Karpas-422 (cell line): ENCODE results near the gene NOP56. TPM values are rescaled to one million over a fixed set of nuclear protein-coding genes. Genes with fewer than 3 reads are reported as not detected.

Experiments used
- DNase-seq: peaks from one replicate; pipeline ENCODE4 v3.0.0-alpha.2; 2015
- H2AFZ ChIP-seq: fragments of 200-600 bp; sonication (generic); 2 replicates; pipeline ENCODE4 v1.6.1; 2014; ENCODE audit warnings: antibody characterized with exemption, low read length, mixed read lengths
- H3K27ac ChIP-seq: fragments of 200-600 bp; sonication (generic); 2 replicates; pipeline ENCODE4 v1.5.1; 2014; ENCODE audit warnings: mild to moderate bottlenecking, low read length, moderate library complexity
- H3K27me3 ChIP-seq: fragments of 200-600 bp; sonication (generic); 2 replicates; pipeline ENCODE4 v1.6.1; 2014; ENCODE audit warnings: low read length, mixed read lengths
- H3K36me3 ChIP-seq: fragments of 200-600 bp; sonication (generic); 2 replicates; pipeline ENCODE4 v1.6.1; 2014; ENCODE audit warnings: low read length, mixed read lengths; ENCODE audit not compliant: insufficient read depth
- H3K4me1 ChIP-seq: fragments of 200-600 bp; sonication (generic); 2 replicates; pipeline ENCODE4 v1.6.1; 2014; ENCODE audit warnings: mild to moderate bottlenecking, low read length, mixed read lengths
- H3K4me2 ChIP-seq: fragments of 200-600 bp; sonication (generic); 2 replicates; pipeline ENCODE4 v1.6.1; 2014; ENCODE audit warnings: low read length, low read depth, mild to moderate bottlenecking; ENCODE audit not compliant: poor library complexity, severe bottlenecking
- H3K4me3 ChIP-seq: fragments of 200-600 bp; sonication (generic); 2 replicates; pipeline ENCODE4 v1.5.1; 2014; ENCODE audit warnings: mild to moderate bottlenecking, antibody characterized with exemption, low read length, mixed read lengths
- H3K79me2 ChIP-seq: fragments of 200-600 bp; sonication (generic); 2 replicates; pipeline ENCODE4 v1.6.1; 2014; ENCODE audit warnings: mild to moderate bottlenecking, low read length, mixed read lengths
- H3K9ac ChIP-seq: fragments of 200-600 bp; sonication (generic); 2 replicates; pipeline ENCODE4 v1.6.0; 2014; ENCODE audit warnings: low read length
- H3K9me2 ChIP-seq: fragments of 200-600 bp; sonication (generic), shearing (Covaris generic); replicated peaks from 2 replicates; pipeline ENCODE4 v1.6.0; 2014; ENCODE audit warnings: mild to moderate bottlenecking, low read length, moderate library complexity; ENCODE audit not compliant: insufficient read depth
- H3K9me3 ChIP-seq: fragments of 300-700, 200-600 bp; sonication (generic); 2 replicates; pipeline ENCODE4 v1.6.1; 2014; ENCODE audit warnings: low read length, mixed read lengths
- H4K20me1 ChIP-seq: fragments of 200-600 bp; sonication (generic); 2 replicates; pipeline ENCODE4 v1.6.1; 2014; ENCODE audit warnings: mild to moderate bottlenecking, antibody characterized with exemption, low read length, low read depth; ENCODE audit not compliant: insufficient read depth
- small RNA-seq: library from RNA; depleted of rRNA; stranded (forward); fragments of <200 nt; gene quantifications from one replicate; pipeline ENCODE3, GENCODE V24; 2014
- total RNA-seq: library from RNA; depleted of rRNA; stranded (reverse); fragments of >200 nt; shearing (Covaris generic); gene quantifications from 2 replicates; pipeline ENCODE4 v1.2.3, GENCODE V29; 2014; ENCODE audit warnings: low replicate concordance; rRNA removed

Gene NOP56
- total RNA-seq, 1 experiment from 2014 or later, result 192 TPM

GRCh38 chr20:2705931-2706645, 53.7 kb downstream of the NOP56 start:
- no peak for DNase-seq
- no peak overlapping the region for H3K9ac ChIP-seq
- no peak overlapping the region for H3K4me3 ChIP-seq
- H3K4me2 ChIP-seq, result no peak overlapping the region
- H3K27ac ChIP-seq, result no peak overlapping the region
- H4K20me1 ChIP-seq, result no peaks in the 10 kb centered on the region
- H3K79me2 ChIP-seq, result no peaks in the 10 kb centered on the region
- H3K4me1 ChIP-seq, result peaks cover under 1% of the 10 kb centered on the region; the same call in 1 of the 2 replicates
- no peaks in the 10 kb centered on the region for H3K27me3 ChIP-seq
- H3K36me3 ChIP-seq, result no peaks in the 10 kb centered on the region
- H2AFZ ChIP-seq, result no peak overlapping the region
- H3K9me3 ChIP-seq, result no peaks in the 10 kb centered on the region
- no peaks in the 10 kb centered on the region for H3K9me2 ChIP-seq

DNA sequence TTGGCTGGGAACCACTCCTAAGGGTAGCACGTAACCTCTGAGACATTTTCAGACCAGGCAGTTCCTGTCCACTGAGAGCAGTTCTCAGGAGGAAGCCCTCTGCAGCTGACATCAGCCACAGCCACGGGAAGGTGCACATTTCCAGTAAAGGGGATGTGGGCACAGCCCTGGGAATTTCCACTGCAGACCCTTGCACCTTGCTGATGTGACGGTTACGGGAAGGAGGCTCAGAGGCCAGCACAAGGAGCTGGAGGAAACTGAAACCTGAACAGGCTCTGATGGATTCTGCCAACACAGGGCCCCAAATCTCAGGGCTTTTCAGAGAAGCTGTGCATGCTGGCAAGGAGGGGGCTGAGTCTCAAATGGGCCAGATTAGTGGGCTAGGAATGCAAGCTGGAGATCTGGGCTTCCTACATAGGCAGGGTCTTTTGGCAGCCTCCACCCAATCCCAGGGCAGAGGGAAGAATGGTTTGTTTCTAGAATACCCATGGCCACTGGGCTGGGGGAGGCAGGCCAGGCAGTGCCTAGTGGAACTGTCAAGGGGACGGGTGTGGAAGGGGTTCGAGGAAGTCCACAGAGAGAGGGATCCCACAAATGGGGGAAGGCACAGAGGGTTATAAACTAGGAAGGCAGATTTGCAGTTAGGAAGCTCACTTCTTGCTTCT, 54.4 kb downstream of the NOP56 start:
- H3K4me3 ChIP-seq, result no peak overlapping the region
- no peaks in the 10 kb centered on the region for H4K20me1 ChIP-seq
- no peaks in the 10 kb centered on the region for H3K9me2 ChIP-seq
- no peaks in the 10 kb centered on the region for H3K4me1 ChIP-seq
- no peaks in the 10 kb centered on the region for H3K79me2 ChIP-seq
- H3K36me3 ChIP-seq, result no peaks in the 10 kb centered on the region
- no peak overlapping the region for H3K4me2 ChIP-seq
- no peak overlapping the region for H3K9ac ChIP-seq
- H3K27ac ChIP-seq, result no peak overlapping the region
- no peak for DNase-seq
- H3K27me3 ChIP-seq, result no peaks in the 10 kb centered on the region
- no peak overlapping the region for H2AFZ ChIP-seq
- no peaks in the 10 kb centered on the region for H3K9me3 ChIP-seq

DNA sequence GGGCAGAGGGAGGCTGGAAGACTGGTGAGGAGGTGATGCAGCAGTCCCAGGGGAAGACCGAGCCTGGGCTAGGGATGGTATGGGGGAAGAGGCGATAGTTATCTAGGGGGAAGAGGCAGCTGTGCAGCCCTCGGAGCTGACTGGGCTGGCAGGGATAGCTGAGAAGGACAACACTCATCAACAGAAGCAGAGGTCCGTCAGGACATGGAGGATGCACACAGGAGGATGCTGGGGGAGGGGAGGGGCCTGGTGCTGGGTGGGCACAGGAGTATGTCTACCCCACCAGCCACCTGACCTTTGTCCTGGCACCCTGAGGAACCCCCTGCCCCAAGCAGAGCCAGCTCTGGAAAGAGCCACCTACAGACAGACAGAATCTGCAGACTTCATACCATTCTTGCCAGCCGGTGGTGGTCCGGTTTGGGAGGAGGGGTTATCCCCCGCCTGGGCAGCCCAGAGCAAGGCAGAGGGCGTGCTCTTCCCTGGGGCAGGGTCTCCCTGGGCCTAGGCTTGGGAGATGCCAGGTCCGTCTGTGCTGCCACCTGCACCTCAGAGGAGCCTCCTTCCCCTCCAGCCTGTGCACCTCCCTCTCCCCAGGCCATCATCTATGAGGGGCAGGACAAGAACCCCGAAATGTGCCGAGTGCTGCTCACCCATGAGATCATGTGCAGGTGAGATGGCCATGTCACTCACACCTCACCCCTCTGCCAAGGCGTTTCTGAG, 55.1 kb downstream of the NOP56 start:
- no peak overlapping the region for H2AFZ ChIP-seq
- H3K27ac ChIP-seq, result no peak overlapping the region
- no peaks in the 10 kb centered on the region for H3K27me3 ChIP-seq
- no peaks in the 10 kb centered on the region for H3K79me2 ChIP-seq
- H3K4me1 ChIP-seq, result no peaks in the 10 kb centered on the region
- no peaks in the 10 kb centered on the region for H3K9me3 ChIP-seq
- H3K9ac ChIP-seq, result no peak overlapping the region
- no peaks in the 10 kb centered on the region for H3K36me3 ChIP-seq
- H3K4me3 ChIP-seq, result no peak overlapping the region
- no peak for DNase-seq
- H4K20me1 ChIP-seq, result no peaks in the 10 kb centered on the region
- no peak overlapping the region for H3K4me2 ChIP-seq
- no peaks in the 10 kb centered on the region for H3K9me2 ChIP-seq

Small RNAs within 50 kb of the gene (small RNA-seq; reads per million reads assigned to genes)
- not detected for gene SNORA51
- gene SNORD110, result not detected
- gene SNORD56, result not detected
- gene SNORD57, result not detected
- not detected for gene SNORD86

Other genes with a start within 250 kb of the NOP56 start
- gene SNRPB, start 181.8 kb upstream of the NOP56 start, total RNA-seq, result 327 and 438 TPM in 2 replicates
- 9.1 and 13.5 TPM in 2 replicates for gene ZNF343, start 143.7 kb upstream of the NOP56 start, total RNA-seq
- not detected in 2 replicates for gene TMC2, start 116.1 kb upstream of the NOP56 start, total RNA-seq
- 83.7 and 129 TPM in 2 replicates for gene IDH3B, start 11.6 kb downstream of the NOP56 start, total RNA-seq
- 6.5 and 12.8 TPM in 2 replicates for gene EBF4, start 40.1 kb downstream of the NOP56 start, total RNA-seq
- not detected in 2 replicates for gene CPXM1, start 148.0 kb downstream of the NOP56 start, total RNA-seq
- gene C20orf141, start 162.4 kb downstream of the NOP56 start, total RNA-seq, result not detected in 2 replicates
- not detected in 2 replicates for gene TMEM239, start 163.7 kb downstream of the NOP56 start, total RNA-seq
- 19.0 and 20.3 TPM in 2 replicates for gene PCED1A, start 188.0 kb downstream of the NOP56 start, total RNA-seq
- gene VPS16, start 188.1 kb downstream of the NOP56 start, total RNA-seq, result 24.7 and 38.2 TPM in 2 replicates
- gene PTPRA, start 220.8 kb downstream of the NOP56 start, total RNA-seq, result 45.2 and 58.4 TPM in 2 replicates